HG03280 (cell line): ENCODE data around the gene TNIK.

Experiments
- ATAC-seq: cut with Tn5 transposase; IDR thresholded peaks from one replicate; pipeline ENCODE4 v1.9.1; 2021; ENCODE audit warnings: mild to moderate bottlenecking, moderate library complexity; ENCODE audit not compliant: unreplicated experiment

TNIK gene

DNA sequence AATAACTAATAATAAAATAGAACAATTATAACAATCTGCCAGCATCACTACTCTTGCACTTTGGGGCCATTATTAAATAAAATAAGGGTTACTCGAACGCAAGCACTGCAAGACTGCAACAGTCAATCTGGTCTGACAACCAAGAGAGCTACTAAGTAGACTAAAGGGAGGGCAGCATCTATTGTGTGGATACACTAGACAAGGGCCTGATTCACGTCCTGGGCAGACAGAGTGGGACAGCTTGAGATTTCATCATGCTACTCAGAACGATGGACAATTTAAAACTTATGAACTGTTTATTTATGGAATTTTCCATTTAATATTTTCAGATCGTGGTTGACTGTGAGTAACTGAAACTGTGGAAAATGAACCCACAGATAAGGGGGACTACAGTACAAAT, 39.5 kb downstream of the TNIK start:
- no peak for ATAC-seq

DNA sequence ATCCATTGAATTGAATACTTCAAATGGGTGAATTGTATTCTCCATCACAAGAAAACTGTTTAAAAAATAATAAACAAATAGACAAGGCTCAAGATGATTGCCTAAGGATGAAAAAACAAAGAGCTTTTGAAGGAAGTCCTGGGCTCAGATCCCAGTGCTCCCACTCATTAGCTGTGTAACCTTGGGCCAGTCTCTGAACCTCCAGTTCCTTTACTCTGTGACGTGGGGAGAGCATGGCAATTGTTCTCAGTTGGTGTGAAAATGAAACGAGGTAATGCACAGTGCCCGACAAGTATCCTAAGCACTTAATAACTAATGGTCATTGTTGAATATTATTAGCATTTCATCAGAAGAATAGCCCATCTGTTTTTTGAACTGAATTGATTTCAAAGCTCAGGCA, 40.7 kb downstream of the TNIK start:
- no peak for ATAC-seq

DNA sequence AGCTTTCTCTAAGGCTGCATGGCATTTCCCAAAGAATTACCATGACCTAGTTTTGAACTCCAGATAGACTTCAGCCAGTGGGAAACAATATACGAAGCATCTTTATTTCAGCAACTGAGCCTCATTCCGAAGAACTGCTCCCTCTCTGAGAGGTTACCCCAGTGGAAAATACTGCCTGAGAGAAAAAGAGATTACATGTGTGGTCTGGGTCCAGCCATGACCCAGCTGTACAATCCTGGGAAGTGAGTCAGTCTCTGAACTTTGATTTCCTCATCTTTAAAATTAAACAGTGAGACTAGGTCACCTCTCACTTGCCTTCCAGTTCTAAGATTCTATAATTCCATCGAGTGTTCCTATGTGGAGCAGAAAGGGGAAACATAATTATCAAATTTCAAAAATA, 42.4 kb downstream of the TNIK start:
- no peak for ATAC-seq

- no peak for ATAC-seq
Observed at GRCh38 chr3:171417137-171417536, 43.1 kb downstream of the TNIK start.

GRCh38 chr3:171416666-171417065, 43.5 kb downstream of the TNIK start:
- no peak for ATAC-seq

DNA sequence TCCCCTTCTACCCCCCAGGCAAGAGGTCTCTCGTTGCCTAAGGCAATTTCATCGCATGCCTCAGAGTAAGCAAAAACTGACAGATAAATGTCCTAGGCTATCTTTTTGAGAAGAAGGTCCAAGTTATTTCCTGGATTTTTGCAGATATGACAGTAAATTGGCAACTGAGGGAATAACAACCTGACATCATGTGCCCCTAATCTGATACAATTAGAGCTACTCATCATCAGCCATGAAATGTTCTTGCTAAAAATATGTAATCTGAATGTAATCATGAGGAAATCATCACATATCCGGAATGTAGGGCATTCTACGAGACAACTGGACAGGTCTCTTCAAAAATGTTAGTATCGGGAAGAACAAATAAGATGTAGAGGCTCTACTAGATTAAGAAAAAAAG, 44.1 kb downstream of the TNIK start:
- ATAC-seq, result no peak

DNA sequence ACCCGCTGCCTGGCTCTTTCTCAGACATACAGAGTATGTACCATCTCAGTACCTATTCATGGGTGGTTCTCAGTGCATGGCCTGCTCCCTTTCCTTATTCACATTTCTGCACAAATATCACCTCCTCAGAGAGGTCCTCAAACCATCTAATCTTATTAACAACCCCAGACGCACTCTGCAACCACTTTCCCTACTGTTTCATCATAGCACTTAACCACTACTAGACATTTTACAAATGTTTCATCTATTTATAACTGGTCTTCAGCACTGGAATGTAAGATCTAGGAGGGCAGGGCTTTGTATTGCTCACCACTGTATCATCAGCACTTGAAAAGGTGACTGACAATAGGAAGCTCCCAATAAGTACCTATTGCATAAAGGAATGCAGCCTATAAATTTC, 45.1 kb downstream of the TNIK start:
- no peak for ATAC-seq

GRCh38 chr3:171412473-171412872, 47.7 kb downstream of the TNIK start:
- ATAC-seq, result no peak

DNA sequence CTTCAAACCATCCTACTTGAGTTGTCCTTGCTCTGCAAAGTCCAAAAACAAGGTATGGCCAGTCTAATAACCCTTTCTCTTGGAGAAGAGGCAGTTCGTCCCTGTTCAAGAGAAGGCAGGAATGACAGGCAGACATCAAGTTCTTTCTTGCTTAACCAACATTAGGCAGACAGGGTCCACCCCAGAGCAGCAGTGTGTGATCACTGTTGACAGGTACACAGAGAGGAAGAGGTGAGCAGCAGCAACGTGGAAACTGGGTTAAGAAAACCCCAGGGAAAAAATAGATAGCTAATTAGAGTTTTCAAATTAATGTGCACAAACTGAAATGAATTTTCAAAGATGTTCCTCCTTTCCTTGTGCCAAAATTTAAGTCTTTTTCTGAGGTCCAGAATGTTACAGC, 48.2 kb downstream of the TNIK start:
- no peak for ATAC-seq

DNA sequence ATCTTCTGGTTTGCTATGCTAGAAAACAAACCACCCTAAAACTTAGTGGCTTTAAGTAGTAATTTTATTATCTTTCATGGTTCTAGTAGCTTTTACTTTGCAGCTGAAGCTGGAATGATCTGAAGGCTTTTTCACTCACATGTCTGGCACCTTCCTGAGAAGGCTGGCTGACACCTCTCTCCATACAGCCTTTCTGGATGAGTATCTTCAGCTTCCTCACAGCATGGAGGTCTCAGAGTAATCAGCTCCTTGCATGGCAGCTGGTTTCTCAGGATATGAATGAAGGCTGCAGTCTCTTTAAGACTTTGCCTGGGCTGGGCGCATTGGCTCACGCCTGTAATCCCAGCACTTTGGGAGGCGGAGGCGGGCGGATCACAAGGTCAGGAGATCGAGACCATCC, 50.0 kb downstream of the TNIK start:
- no peak for ATAC-seq

DNA sequence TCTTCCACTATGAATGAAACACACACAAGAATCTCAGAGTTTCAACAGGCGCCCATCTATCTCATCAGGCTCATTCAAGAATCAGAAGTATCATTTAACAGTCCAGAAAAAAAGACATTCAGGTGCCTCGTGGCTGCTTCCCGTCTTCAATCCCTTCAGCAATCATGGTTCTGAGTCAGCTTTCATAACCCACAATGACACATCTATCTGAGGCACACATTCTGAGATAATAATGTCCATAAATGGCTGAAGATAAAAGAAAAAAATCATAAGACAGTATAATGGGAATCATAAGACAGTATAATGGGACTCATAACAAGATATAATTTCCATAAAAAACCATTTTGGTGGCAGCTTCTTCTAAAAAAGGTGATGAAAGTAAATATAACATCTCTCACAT, 52.4 kb downstream of the TNIK start:
- ATAC-seq, result no peak

DNA sequence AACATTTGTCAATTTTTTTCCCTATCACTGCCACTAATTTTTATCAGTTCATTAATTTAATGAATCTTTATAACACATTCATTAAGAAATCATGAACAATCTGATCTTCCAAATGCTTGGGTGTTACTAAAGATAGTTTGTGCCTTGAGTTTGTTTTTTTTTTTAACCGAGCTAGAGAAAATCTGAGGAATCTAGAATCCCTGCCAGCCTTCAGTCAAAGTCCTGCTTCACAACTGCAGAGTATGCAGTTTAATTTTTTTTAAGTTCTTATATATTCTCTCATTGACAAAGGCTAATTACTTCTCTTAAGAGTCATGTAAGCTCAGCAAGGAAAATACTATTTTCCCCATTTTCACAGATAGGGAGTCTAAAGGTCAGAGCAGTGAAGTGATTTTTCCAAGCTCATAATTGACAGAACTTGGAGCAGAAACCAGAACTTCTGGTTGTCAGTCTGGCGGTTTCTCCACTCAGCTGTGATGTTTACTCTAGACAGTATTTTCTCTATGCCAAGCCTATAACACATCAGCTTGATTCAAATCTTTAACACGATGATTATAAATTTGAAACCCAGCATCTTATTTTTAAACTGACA, 55.7 kb downstream of the TNIK start:
- ATAC-seq, result no peak

GRCh38 chr3:171402281-171402680, 57.9 kb downstream of the TNIK start:
- ATAC-seq, result no peak

GRCh38 chr3:171401432-171401831, 58.8 kb downstream of the TNIK start:
- no peak for ATAC-seq

DNA sequence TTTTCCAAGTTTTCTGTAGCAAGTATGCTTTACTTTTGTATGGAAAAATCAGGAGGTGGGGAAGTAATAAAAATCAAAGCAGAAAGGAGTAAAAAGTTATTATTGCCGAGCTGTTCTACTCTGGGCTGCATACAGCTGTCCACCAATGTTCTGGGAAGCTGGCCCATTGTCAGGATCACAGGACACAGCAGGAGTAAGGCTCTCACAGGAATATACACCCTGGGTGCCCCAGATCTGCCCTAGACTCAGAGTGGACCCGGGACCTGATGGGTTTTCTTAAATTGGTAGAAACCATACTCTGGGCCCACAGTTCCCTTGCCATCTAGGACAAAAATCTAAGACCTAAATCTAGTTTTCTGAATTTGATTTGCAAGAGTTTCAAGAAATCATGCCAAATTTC, 60.4 kb downstream of the TNIK start:
- ATAC-seq, result no peak

DNA sequence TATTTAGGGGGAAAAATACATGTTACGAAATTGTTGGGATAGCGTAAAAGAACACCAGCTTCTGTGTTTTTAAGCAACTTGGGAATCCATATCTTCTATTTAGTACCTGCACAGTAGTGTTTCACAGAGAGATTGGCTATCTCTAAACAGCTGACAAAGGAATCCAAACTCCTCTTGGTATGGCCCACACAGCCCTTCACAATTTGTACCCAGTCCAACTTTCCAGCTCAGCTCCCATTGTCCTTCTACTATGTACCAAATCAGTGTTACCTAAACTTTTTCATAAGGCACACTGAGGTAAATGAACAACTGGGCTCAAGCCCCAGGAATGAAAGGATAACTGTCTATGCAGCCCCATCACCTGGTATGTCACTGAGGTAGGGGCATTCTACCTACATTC, 61.9 kb downstream of the TNIK start:
- no peak for ATAC-seq

- ATAC-seq, result no peak
Observed at GRCh38 chr3:171397089-171397488, 63.1 kb downstream of the TNIK start.

DNA sequence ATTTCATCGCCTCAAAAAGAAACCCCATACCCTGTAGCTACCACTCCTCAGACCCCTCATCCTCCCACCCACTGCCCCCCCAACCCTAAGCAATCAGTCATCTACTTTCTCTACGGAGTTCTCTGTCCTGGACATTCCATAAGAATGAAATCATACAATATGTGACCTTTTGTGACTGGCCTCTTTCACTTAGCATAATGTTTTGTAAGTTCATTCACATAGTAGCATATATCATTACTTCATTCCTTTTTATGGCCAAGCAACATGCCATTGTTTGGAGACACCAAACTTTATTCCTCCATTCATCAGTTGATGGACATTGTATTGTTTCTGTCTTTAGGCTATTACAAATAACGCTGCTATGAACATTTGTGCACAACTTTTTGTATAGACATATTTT, 64.2 kb downstream of the TNIK start:
- no peak for ATAC-seq

DNA sequence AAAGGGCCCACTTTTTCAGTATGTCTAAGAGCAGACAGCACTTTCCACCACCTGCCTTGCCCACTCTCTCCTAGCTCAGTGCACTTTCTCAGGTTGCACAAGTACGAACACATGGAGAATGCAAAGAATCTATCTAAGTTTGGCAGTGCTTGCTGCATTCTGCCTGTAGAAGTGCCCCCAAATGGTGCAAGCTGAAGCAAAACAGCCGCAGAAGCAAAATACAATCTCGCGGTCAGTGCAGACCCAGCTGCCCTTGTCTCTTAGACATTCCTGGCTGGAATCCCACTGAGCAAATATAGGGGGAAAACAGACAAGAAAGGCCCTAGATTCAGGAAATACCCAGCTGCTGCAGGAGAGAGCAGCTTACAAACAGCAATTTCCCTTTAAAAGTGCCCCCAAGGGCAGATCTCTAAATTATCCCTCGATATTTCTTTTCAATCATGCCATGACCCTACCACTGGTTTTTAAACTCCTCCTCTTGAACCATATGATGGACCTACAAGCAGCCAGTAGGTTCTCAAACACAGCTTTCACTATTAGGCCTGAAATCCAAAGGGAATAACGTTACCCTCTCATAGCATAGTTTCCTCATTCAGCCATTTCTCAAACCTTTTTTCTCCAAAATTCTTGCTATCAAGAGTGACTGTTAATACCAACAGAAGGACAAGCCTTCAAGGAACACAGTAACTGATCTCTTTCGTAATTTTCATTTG, 67.0 kb downstream of the TNIK start:
- no peak for ATAC-seq

GRCh38 chr3:171391432-171391831, 68.8 kb downstream of the TNIK start:
- no peak for ATAC-seq

DNA sequence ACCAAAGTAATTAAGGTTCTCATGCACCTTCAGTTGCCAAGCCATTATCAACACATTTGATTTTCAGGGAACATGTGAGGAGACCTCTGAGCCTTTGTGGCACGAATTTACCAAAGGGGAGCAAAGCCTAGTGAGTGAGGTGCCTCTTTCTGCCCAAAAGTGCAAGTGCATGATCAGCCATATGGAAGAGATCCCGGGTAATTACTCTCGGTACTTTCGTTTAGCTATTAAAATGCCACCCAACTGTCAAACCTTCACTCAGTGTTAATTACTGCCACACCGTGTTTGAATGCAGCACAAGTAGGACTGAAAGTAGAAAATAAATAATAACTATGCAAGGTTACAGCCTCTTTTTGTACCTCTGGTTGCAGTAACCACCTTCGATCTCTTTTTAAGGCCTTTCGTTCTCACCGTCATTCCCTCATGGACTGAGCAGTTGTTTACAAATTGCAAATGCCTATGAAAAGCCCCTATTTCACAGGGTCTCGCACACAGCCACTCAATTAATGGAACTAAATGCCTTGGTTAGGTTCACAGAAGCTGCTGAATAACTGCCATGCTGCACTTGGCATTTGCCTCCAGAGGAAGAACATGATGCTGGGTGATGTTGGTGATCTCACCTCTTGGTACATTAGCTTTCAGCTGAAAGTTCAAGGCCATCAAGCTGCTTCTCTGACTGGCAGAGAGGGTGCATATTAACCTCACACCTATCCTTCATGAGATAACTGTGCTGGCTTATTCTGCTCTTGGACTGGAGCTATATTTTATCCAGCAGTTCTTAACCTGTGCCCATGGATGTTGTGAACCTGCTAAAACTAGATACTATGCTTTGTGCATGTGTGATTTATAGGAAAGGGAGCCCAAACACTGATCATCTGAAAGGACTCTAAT, 69.9 kb downstream of the TNIK start:
- ATAC-seq, result no peak

DNA sequence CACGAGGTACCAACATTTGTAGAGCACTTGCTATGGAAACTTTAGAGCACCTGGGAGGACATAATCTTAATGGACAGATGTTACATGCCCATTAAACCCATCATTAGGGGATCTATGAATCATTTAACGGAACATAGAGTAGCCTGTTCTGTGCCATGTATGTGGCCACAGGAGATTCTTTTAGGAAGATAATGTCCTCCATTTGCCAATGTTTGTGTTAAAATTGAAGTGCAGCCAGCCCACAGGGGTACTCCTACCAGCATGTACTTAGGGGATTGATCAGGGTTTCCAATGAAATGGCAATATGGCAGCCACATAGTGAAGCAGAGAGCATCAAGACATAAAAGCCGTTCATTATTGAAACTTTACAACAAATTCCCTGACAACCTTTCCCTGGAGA, 70.7 kb downstream of the TNIK start:
- no peak for ATAC-seq
